Natural killer cell treated with Interleukin-12 subunit alpha and Interleukin-12 subunit beta and Interleukin-15 and Interleukin-18, amount 100 ng/mL, for 72 hours (primary cell): ENCODE data around the gene RANBP17. TPM values are rescaled to one million over a fixed set of nuclear protein-coding genes. Genes with fewer than 3 reads are reported as not detected.

Source experiments
- ATAC-seq, 2 donors: fragments of 150-1000 bp; cut with Tn5 transposase in 1 of 2; sonication (Bioruptor Pico), chemical (Tn5 transposase) in 1 of 2; 2 replicates each; pipeline ENCODE4 v1.10.0; 2021
- DNase-seq: peaks from one replicate; pipeline ENCODE4 v3.0.0; 2022; ENCODE audit warnings: low spot score
- H3K27ac Mint-ChIP-seq, 2 donors: 1 replicate in 1 of 2; 2 replicates in 1 of 2; pipeline ENCODE4 v1.8.0; 2022; ENCODE audit warnings: mixed read lengths in 2 of 2, mild to moderate bottlenecking in 1 of 2, moderate library complexity in 1 of 2
- H3K27me3 Mint-ChIP-seq, 2 donors: 1 replicate in 1 of 2; 2 replicates in 1 of 2; pipeline ENCODE4 v1.8.0; 2022; ENCODE audit warnings: mixed read lengths in 2 of 2
- H3K36me3 Mint-ChIP-seq: one replicate; pipeline ENCODE4 v1.8.0; 2022; ENCODE audit warnings: mixed read lengths
- H3K4me1 Mint-ChIP-seq, 2 donors: 1 replicate in 1 of 2; 2 replicates in 1 of 2; pipeline ENCODE4 v1.8.0; 2022; ENCODE audit warnings: low read depth in 2 of 2, mixed read lengths in 2 of 2, mild to moderate bottlenecking in 1 of 2
- H3K4me3 Mint-ChIP-seq: one replicate; pipeline ENCODE4 v1.8.0; 2022; ENCODE audit warnings: mixed read lengths
- H3K9me3 Mint-ChIP-seq: 2 replicates; pipeline ENCODE4 v1.8.0; 2022; ENCODE audit warnings: mixed read lengths
- total RNA-seq, 2 donors: library from RNA; stranded (reverse); gene quantifications; one replicate each; pipeline ENCODE4 v1.2.3, GENCODE V29; 2022

The RANBP17 gene
- total RNA-seq, 2 donors from 2014 or later: 6.9 to 8.3 TPM

GRCh38 chr5:171340042-171340441 lies 478.2 kb downstream of the RANBP17 start:
- Mint-ChIP-seq H3K27me3 (peaks cover 14 to 29% of the 10 kb centered on the region in 2 donors), H3K9me3 (no peaks in the 10 kb centered on the region), H3K36me3 (no peaks in the 10 kb centered on the region), H3K4me3 (no peak overlapping the region), H3K27ac (no peak overlapping the region), H3K4me1 (peaks cover 0 to 6% of the 10 kb centered on the region in 2 donors)
- no peak for DNase-seq
- no peak for ATAC-seq

- Mint-ChIP-seq H3K9me3 (no peaks in the 10 kb centered on the region), H3K4me3 (no peak overlapping the region), H3K36me3 (no peaks in the 10 kb centered on the region), H3K27me3 (peaks cover 14 to 24% of the 10 kb centered on the region in 2 donors), H3K27ac (no peak overlapping the region), H3K4me1 (peaks cover 0 to 6% of the 10 kb centered on the region in 2 donors)
- no peak for ATAC-seq
- no peak for DNase-seq
Observed at GRCh38 chr5:171340491-171340890, 478.7 kb downstream of the RANBP17 start.

GRCh38 chr5:171342362-171343111 lies 480.7 kb downstream of the RANBP17 start:
- H3K4me3 Mint-ChIP-seq: no peak overlapping the region
- H3K4me1 Mint-ChIP-seq: no peaks in the 10 kb centered on the region
- no peaks in the 10 kb centered on the region for H3K9me3 Mint-ChIP-seq
- ATAC-seq (peak; percentile 52 to 65), DNase-seq (no peak)
- H3K36me3 Mint-ChIP-seq: no peaks in the 10 kb centered on the region
- H3K27ac Mint-ChIP-seq: no peak overlapping the region
- H3K27me3 Mint-ChIP-seq: peaks cover 12% of the 10 kb centered on the region in 2 donors

- Mint-ChIP-seq H3K27me3 (peaks cover 2 to 5% of the 10 kb centered on the region in 2 donors), H3K4me3 (no peak overlapping the region), H3K36me3 (no peaks in the 10 kb centered on the region), H3K4me1 (no peaks in the 10 kb centered on the region), H3K9me3 (no peaks in the 10 kb centered on the region), H3K27ac (no peak overlapping the region)
- ATAC-seq (peak; percentile 20 to 53), DNase-seq (no peak)
Observed at GRCh38 chr5:171344936-171345608, 483.3 kb downstream of the RANBP17 start.

Other genes starting within 250 kb of the RANBP17 start
- not detected for gene GABRP, start 78.3 kb upstream of the RANBP17 start, total RNA-seq